H9 (cell line): Measurements from ENCODE around the gene PGBD5. TPM values are rescaled to one million over a fixed set of nuclear protein-coding genes. Genes with fewer than 3 reads are reported as not detected.

Experiments
- DNase-seq: peaks from one replicate; pipeline ENCODE4 v3.0.0-alpha.2; 2017
- H2AFZ ChIP-seq: one replicate; pipeline ENCODE4 v1.6.1; 2013; ENCODE audit warnings: mild to moderate bottlenecking, low read length, control low read depth, moderate library complexity
- H2AK5ac ChIP-seq: 2 replicates; pipeline ENCODE4 v1.6.1; 2013; ENCODE audit warnings: low read length, control low read depth, mixed read lengths; ENCODE audit not compliant: insufficient read length
- H2BK120ac ChIP-seq: one replicate; pipeline ENCODE4 v1.6.1; 2013; ENCODE audit warnings: low read depth, mild to moderate bottlenecking, low read length, control low read depth, inconsistent platforms; ENCODE audit not compliant: poor library complexity, severe bottlenecking
- H2BK12ac ChIP-seq: 2 replicates; pipeline ENCODE4 v1.6.1; 2013; ENCODE audit warnings: low read length, control low read depth, mixed read lengths, low read depth; ENCODE audit not compliant: insufficient read length
- H2BK15ac ChIP-seq: 2 replicates; pipeline ENCODE4 v1.6.1; 2013; ENCODE audit warnings: low read depth, low read length, control low read depth
- H2BK20ac ChIP-seq: one replicate; pipeline ENCODE4 v1.6.1; 2013; ENCODE audit warnings: low read depth, mild to moderate bottlenecking, low read length, control low read depth, inconsistent platforms; ENCODE audit not compliant: poor library complexity, severe bottlenecking
- H2BK5ac ChIP-seq: 2 replicates; pipeline ENCODE4 v1.6.1; 2013; ENCODE audit warnings: low read length, control low read depth, mixed read lengths; ENCODE audit not compliant: insufficient read length
- H3K14ac ChIP-seq: 2 replicates; pipeline ENCODE4 v1.6.1; 2013; ENCODE audit warnings: low read length, control low read depth; ENCODE audit not compliant: insufficient read depth
- H3K18ac ChIP-seq: 2 replicates; pipeline ENCODE4 v1.6.1; 2013; ENCODE audit warnings: low read depth, mild to moderate bottlenecking, mixed read lengths, low read length, control low read depth; ENCODE audit not compliant: insufficient read length
- H3K23ac ChIP-seq: 2 replicates; pipeline ENCODE4 v1.6.1; 2013; ENCODE audit warnings: low read length, control low read depth, mixed read lengths, low read depth; ENCODE audit not compliant: insufficient read length
- H3K23me2 ChIP-seq: 2 replicates; pipeline ENCODE4 v1.6.1; 2013; ENCODE audit warnings: low read depth, mild to moderate bottlenecking, mixed read lengths, low read length, control low read depth; ENCODE audit not compliant: insufficient read length, poor library complexity, severe bottlenecking
- H3K27ac ChIP-seq: 2 replicates; pipeline ENCODE4 v1.5.1; 2013; ENCODE audit warnings: low read length, control low read depth, mixed read lengths, low read depth; ENCODE audit not compliant: insufficient read length
- H3K27me3 ChIP-seq: 2 replicates; pipeline ENCODE4 v1.6.1; 2013; ENCODE audit warnings: low read length, control low read depth, inconsistent platforms; ENCODE audit not compliant: insufficient read depth
- H3K4ac ChIP-seq: 2 replicates; pipeline ENCODE4 v1.6.1; 2013; ENCODE audit warnings: low read depth, mild to moderate bottlenecking, control low read depth, inconsistent platforms, low read length, moderate library complexity
- H3K4me1 ChIP-seq: 2 replicates; pipeline ENCODE4 v1.6.1; 2013; ENCODE audit warnings: low read length, control low read depth, inconsistent platforms; ENCODE audit not compliant: insufficient read depth
- H3K4me2 ChIP-seq: 2 replicates; pipeline ENCODE4 v1.6.1; 2013; ENCODE audit warnings: low read length, control low read depth, mixed read lengths; ENCODE audit not compliant: insufficient read length, insufficient read depth
- H3K56ac ChIP-seq: 2 replicates; pipeline ENCODE4 v1.6.1; 2013; ENCODE audit warnings: low read depth, mild to moderate bottlenecking, mixed read lengths, low read length, control low read depth; ENCODE audit not compliant: insufficient read length
- H3K79me1 ChIP-seq: 2 replicates; pipeline ENCODE4 v1.6.1; 2013; ENCODE audit warnings: low read depth, mild to moderate bottlenecking, moderate library complexity, low read length, control low read depth, inconsistent platforms; ENCODE audit not compliant: insufficient read depth, poor library complexity, severe bottlenecking
- H3K79me2 ChIP-seq: 2 replicates; pipeline ENCODE4 v1.6.1; 2013; ENCODE audit warnings: low read length, control low read depth, inconsistent platforms; ENCODE audit not compliant: insufficient read depth
- H3K9ac ChIP-seq: 2 replicates; pipeline ENCODE4 v1.6.1; 2013; ENCODE audit warnings: low read length, control low read depth, mixed read lengths; ENCODE audit not compliant: insufficient read length; ENCODE audit errors: extremely low read depth
- H3K9me3 ChIP-seq: one replicate; pipeline ENCODE4 v1.6.1; 2013; ENCODE audit warnings: low read depth, low read length, inconsistent platforms; ENCODE audit not compliant: control insufficient read depth
- H3T11ph ChIP-seq: one replicate; pipeline ENCODE4 v1.6.1; 2013; ENCODE audit warnings: mild to moderate bottlenecking, low read length, control low read depth, inconsistent platforms
- H4K20me1 ChIP-seq: one replicate; pipeline ENCODE4 v1.6.1; 2013; ENCODE audit not compliant: control insufficient read depth, insufficient read length, insufficient read depth
- H4K5ac ChIP-seq: 2 replicates; pipeline ENCODE4 v1.6.1; 2013; ENCODE audit warnings: low read depth, mild to moderate bottlenecking, mixed read lengths, low read length, control low read depth; ENCODE audit not compliant: insufficient read length
- H4K8ac ChIP-seq: replicated peaks from 2 replicates; pipeline ENCODE4 v1.6.1; 2013; ENCODE audit warnings: low read length, control low read depth, mixed read lengths, low read depth; ENCODE audit not compliant: insufficient read length
- H4K91ac ChIP-seq: 2 replicates; pipeline ENCODE4 v1.6.1; 2013; ENCODE audit warnings: low read depth, mild to moderate bottlenecking, moderate library complexity, mixed read lengths, low read length, control low read depth; ENCODE audit not compliant: insufficient read length
- H3K27ac Mint-ChIP-seq, 3 experiments: 2 replicates in 2 of 3; 3 replicates in 1 of 3; pipeline ENCODE4 v1.8.0; 2020 to 2021; ENCODE audit warnings: mixed read lengths in 3 of 3, mild to moderate bottlenecking in 1 of 3, moderate library complexity in 1 of 3
- H3K27me3 Mint-ChIP-seq: 2 replicates; pipeline ENCODE4 v1.8.0; 2021; ENCODE audit warnings: low read depth, mild to moderate bottlenecking, moderate library complexity, mixed read lengths
- H3K36me3 Mint-ChIP-seq, 3 experiments: 2 replicates in 2 of 3; 3 replicates in 1 of 3; pipeline ENCODE4 v1.8.0; 2020 to 2021; ENCODE audit warnings: low read depth in 3 of 3, mixed read lengths in 3 of 3; ENCODE audit not compliant: insufficient read depth in 1 of 3
- H3K4me1 Mint-ChIP-seq, 2 experiments: 2 replicates each; pipeline ENCODE4 v1.8.0; 2020; ENCODE audit warnings: mixed read lengths in 2 of 2
- H3K4me3 Mint-ChIP-seq, 2 experiments: 2 replicates in 1 of 2; 3 replicates in 1 of 2; pipeline ENCODE4 v1.8.0; 2020 to 2021; ENCODE audit warnings: mild to moderate bottlenecking in 2 of 2, mixed read lengths in 2 of 2, moderate library complexity in 1 of 2
- H3K9me3 Mint-ChIP-seq, 2 experiments: 2 replicates in 1 of 2; 3 replicates in 1 of 2; pipeline ENCODE4 v1.8.0; 2020; ENCODE audit warnings: mild to moderate bottlenecking in 2 of 2, mixed read lengths in 2 of 2, moderate library complexity in 1 of 2
- CTCF ChIP-seq: fragments of 200-600 bp; sonication (generic); conservative IDR thresholded peaks from 3 replicates; pipeline ENCODE4 v1.8.0; 2021; ENCODE audit warnings: antibody characterized with exemption, mild to moderate bottlenecking
- WGBS: extraction: QIAGEN DNeasy Blood & Tissue Kit; methylation state at CpG from one replicate; pipeline ENCODE4 v1.1.7; 2013; ENCODE audit warnings: missing lambda C conversion rate, low lambda C conversion rate, mixed read lengths; ENCODE audit not compliant: insufficient read length; ENCODE audit errors: extremely low coverage; 5-methylcytosine and 5-hydroxymethylcytosine counted together
- total RNA-seq: library from RNA; stranded (reverse); gene quantifications from 2 replicates; pipeline ENCODE4 v1.2.1, GENCODE V29; 2021

The PGBD5 gene
- total RNA-seq, 1 experiment from 2014 or later: 19.1 TPM

- no peak overlapping the region for H3K23ac ChIP-seq
- H2AK5ac ChIP-seq: no peak overlapping the region
- no peak overlapping the region for H3K27ac Mint-ChIP-seq
- no peak overlapping the region for H3K56ac ChIP-seq
- H2BK5ac ChIP-seq: no peak overlapping the region
- no peak overlapping the region for H3K27ac ChIP-seq
- peaks cover 5 to 12% (median 8%) of the 10 kb centered on the region in 3 experiments for H3K36me3 Mint-ChIP-seq
- no peak overlapping the region for H3K9ac ChIP-seq
- H4K20me1 ChIP-seq: no peaks in the 10 kb centered on the region
- H3K79me1 ChIP-seq: no peaks in the 10 kb centered on the region
- H3K18ac ChIP-seq: no peak overlapping the region
- no peak overlapping the region for H4K5ac ChIP-seq
- no peaks in the 10 kb centered on the region for H3K23me2 ChIP-seq
- H3K79me2 ChIP-seq: no peaks in the 10 kb centered on the region
- no peak for DNase-seq
- H2BK120ac ChIP-seq: no peak overlapping the region
- H3K4me1 ChIP-seq: peaks cover 8% of the 10 kb centered on the region
- H4K8ac ChIP-seq: no peak overlapping the region
- H3K4me3 Mint-ChIP-seq: no peak overlapping the region
- no peak overlapping the region for H4K91ac ChIP-seq
- no CpG with 5 or more reads among the region's 1 CpG for WGBS
- H2BK20ac ChIP-seq: no peak overlapping the region
- no peak overlapping the region for H3K4ac ChIP-seq
- H3K14ac ChIP-seq: no peak overlapping the region
- no peaks in the 10 kb centered on the region for H3K9me3 ChIP-seq
- no peaks in the 10 kb centered on the region for H3K27me3 ChIP-seq
- no peak overlapping the region for H3K4me2 ChIP-seq
- no peak overlapping the region for H2BK12ac ChIP-seq
- peaks cover 10 to 11% of the 10 kb centered on the region in 2 experiments for H3K9me3 Mint-ChIP-seq
- peaks cover 16 to 19% of the 10 kb centered on the region in 2 experiments for H3K4me1 Mint-ChIP-seq
- H2AFZ ChIP-seq: no peak overlapping the region
- H3K27me3 Mint-ChIP-seq: peaks cover 4% of the 10 kb centered on the region
- H2BK15ac ChIP-seq: no peak overlapping the region
- no peak overlapping the region for H3T11ph ChIP-seq
- no peak for TF ChIP-seq CTCF
These were observed 9.0 kb upstream of the PGBD5 start for GRCh38 chr1:230435108-230435507.
